ENCODE measurements around the gene VARS1. TPM values are rescaled to one million over a fixed set of nuclear protein-coding genes. Genes with fewer than 3 reads are reported as not detected.

VARS1 gene
- total RNA-seq = 64.4 and 67.7 TPM in 2 replicates

DNA sequence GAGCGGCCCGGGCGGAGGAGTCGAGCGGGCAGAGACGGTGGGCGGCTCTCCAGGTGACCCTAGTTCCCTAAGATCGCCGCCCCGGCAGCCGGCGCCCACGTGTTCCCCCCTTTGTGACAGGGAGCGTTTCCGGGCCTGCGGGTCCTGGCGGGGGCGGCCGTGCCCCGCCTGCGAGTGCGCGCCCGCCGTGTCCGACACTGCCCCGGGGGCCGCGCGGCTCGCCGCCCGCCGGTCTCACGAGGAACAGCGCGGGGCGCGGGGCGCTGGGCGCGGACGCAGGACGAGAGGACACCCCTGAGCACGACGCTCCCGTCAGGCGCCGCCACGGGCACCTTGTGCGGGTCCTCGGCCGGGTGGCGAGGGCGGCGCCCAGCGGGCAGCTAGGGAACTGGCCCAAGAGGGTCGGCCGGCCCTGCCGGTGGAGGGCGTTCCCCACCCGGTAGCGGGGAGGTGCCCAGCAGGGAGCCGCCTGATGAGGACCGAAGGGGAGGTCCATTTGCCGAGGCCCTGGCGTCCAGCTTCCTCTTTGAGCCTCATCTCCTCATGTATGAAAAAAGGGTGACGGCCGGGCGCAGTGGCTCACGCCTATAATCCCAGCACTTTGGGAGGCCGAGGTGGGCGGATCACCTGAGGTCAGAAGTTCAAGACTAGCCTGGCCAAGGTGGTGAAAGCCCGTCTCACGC is at the start of gene VARS1:
Gene VARS1 (minus strand): TSS at position 137 of the 683 bp plus-strand sequence. CDS start 535 bp downstream, outside the sequence.

DNA sequence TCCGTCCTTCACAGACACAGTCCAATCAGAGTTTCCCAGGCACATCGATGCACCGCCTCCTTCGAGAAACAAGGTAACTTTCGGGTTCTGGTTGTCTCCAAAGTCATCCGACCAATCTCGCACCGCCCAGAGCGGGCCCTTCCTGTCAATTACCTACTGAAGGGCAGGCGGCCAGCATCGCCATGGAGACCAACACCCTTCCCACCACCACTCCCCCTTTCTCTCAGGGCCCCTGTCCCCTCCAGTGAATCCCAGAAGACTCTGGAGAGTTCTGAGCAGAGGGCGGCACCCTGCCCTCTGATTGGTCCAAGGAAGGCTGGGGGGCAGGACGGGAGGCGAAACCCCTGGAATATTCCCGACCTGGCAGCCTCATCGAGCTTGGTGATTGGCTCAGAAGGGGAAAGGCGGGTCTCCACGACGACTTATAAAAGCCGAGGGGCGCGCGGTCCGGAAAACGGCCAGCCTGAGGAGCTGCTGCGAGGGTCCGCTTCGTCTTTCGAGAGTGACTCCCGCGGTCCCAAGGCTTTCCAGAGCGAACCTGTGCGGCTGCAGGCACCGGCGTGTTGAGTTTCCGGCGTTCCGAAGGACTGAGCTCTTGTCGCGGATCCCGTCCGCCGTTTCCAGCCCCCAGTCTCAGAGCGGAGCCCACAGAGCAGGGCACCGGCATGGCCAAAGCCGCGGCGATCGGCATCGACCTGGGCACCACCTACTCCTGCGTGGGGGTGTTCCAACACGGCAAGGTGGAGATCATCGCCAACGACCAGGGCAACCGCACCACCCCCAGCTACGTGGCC is 31.9 kb upstream of the VARS1 start, which contains the start of gene HSPA1B:
Gene HSPA1B (plus strand): TSS at position 453 of the 794 bp plus-strand sequence. CDS start 213 bp downstream, at position 666.

DNA sequence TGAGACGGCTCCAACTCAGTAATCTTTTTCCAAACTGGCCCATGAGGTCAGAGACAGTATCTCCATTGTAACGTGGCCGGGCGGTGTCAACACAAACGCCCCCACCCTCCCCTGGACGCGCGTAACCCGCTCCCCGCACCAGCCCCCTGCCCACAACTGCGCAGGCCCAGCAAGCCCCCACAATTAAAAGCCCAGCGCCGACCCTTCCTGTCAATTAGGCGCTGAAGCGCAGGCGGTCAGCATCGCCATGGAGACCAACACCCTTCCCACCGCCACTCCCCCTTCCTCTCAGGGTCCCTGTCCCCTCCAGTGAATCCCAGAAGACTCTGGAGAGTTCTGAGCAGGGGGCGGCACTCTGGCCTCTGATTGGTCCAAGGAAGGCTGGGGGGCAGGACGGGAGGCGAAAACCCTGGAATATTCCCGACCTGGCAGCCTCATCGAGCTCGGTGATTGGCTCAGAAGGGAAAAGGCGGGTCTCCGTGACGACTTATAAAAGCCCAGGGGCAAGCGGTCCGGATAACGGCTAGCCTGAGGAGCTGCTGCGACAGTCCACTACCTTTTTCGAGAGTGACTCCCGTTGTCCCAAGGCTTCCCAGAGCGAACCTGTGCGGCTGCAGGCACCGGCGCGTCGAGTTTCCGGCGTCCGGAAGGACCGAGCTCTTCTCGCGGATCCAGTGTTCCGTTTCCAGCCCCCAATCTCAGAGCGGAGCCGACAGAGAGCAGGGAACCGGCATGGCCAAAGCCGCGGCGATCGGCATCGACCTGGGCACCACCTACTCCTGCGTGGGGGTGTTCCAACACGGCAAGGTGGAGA is 19.7 kb upstream of the VARS1 start, which contains the start of the genes HSPA1A and HSPA1L:
Gene HSPA1A (plus strand): TSS at position 519 of the 814 bp plus-strand sequence. CDS start 214 bp downstream, at position 733.
Gene HSPA1L (minus strand): TSS at position 259 of the 814 bp plus-strand sequence. CDS start 3,311 bp downstream, outside the sequence.

DNA sequence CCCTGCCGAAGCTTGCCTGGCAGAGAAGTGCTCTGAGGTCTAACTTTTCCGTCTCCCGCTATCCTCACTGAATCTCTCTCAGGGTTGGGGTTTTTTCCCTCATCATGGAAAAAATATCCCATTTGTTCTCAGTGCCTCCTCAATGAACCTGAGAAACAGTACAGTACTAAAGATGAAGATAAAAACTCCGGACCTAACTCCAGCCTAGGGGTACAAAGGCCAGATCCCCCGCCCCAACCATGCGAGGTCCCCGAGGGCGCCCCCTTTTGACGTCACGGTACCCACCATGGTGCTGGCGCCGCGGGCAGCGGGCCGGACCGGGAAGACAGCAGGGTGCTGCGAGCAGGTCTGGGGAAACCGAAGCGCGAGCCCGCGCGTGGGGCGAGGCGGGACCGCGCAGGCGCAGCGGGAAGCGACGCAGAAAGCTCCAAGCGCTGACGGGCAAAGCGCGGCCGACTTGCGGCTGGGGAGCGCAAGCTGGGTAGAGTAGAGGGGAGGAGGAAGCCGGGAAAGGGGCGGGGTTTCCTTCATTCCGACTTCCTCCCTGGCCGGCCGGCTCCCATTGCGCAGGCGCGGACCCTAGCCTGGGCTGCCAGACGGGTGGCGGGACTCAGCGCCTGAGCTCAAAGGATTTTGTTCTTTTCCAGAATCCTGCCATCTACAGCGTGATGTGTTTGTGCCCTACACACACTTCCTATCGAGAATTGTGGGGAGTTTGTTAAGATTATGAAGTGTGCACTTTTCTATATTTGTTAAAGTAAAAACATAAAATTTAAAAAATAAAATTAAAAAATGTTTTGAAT is 11.1 kb upstream of the VARS1 start, which contains the start of gene LSM2:
Gene LSM2 (minus strand): TSS at position 497 of the 803 bp plus-strand sequence. CDS start 209 bp downstream, at position 288.

DNA sequence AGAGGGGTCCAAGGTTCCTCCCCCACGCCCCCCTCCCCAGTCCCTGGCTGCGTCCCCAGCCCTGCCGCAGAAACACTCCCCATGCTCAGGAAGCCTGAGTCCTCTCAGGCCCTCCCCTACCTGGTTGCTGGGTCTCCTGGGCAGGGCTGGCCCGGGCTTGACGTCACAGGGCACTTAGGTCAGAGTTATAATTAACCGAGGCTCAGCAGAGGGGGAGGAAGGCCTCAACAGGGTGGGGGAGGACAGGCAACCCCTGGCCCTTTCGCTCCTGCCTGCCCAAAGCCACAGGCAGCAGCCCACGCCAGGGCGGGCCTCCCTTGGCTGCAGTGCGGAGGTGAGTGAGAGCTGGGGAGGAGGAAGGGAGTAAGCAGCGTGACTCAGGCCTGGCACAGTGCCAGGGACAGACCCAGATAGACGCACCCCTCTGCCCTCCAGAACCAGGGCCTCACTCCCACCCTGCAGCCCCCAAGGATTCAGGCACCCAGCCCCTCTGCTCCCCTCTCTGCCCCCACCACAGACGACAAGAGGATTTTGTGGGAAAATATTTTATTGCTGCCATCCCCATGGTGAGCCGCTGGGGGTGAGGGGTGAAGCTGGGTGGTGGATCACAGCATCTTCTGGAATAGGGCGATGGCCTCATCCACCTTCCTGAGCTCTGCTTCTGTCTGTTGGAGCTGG is 18.4 kb downstream of the VARS1 start, which contains the start of gene VWA7:
Gene VWA7 (minus strand): TSS at position 340 of the 678 bp plus-strand sequence. CDS start 549 bp downstream, outside the sequence.

DNA sequence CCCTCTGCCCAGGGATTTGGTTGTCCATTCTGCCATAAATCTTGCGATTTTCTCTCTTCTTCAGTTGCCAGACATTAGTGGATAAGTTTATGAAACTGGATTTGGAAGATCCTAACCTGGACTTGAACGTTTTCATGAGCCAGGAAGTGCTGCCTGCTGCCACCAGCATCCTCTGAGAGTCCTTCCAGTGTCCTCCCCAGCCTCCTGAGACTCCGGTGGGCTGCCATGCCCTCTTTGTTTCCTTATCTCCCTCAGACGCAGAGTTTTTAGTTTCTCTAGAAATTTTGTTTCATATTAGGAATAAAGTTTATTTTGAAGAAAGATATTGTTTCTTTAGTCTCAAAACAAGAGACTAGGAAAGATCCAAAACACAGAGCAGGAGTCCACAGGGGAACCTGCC is 33.2 kb downstream of the VARS1 start, which contains the start of gene SAPCD1:
Gene SAPCD1 (plus strand): TSS at position 301 of the 400 bp plus-strand sequence. CDS start 399 bp downstream, outside the sequence.

Other genes starting within 250 kb of the VARS1 start
- gene ATP6V1G2, start 249.1 kb downstream of the VARS1 start, total RNA-seq = 0.36 and 0.66 TPM in 2 replicates
- gene NFKBIL1, start 248.1 kb downstream of the VARS1 start, total RNA-seq = 24.7 and 29.7 TPM in 2 replicates
- not detected in 2 replicates for gene LTA, start 223.5 kb downstream of the VARS1 start, total RNA-seq
- not detected in 2 replicates for gene TNF, start 220.2 kb downstream of the VARS1 start, total RNA-seq
- 2.1 and 2.3 TPM in 2 replicates for gene LTB, start 213.3 kb downstream of the VARS1 start, total RNA-seq
- 0.72 and 1.0 TPM in 2 replicates for gene LST1, start 209.5 kb downstream of the VARS1 start, total RNA-seq
- not detected in 2 replicates for gene NCR3, start 202.7 kb downstream of the VARS1 start, total RNA-seq
- not detected in 2 replicates for gene AIF1, start 180.5 kb downstream of the VARS1 start, total RNA-seq
- 31.2 and 39.4 TPM in 2 replicates for gene PRRC2A, start 175.0 kb downstream of the VARS1 start, total RNA-seq
- 84.7 and 106 TPM in 2 replicates for gene BAG6, start 143.1 kb downstream of the VARS1 start, total RNA-seq
- 0.19 and 0.54 TPM in 2 replicates for gene APOM, start 139.9 kb downstream of the VARS1 start, total RNA-seq
- 18.3 and 21.0 TPM in 2 replicates for gene C6orf47, start 135.0 kb downstream of the VARS1 start, total RNA-seq
- gene GPANK1, start 130.8 kb downstream of the VARS1 start, total RNA-seq = 11.3 and 11.6 TPM in 2 replicates
- gene CSNK2B, start 129.7 kb downstream of the VARS1 start, total RNA-seq = 88.2 and 101 TPM in 2 replicates
- gene LY6G5B, start 125.8 kb downstream of the VARS1 start, total RNA-seq = 2.2 and 3.6 TPM in 2 replicates
- 1.1 and 1.3 TPM in 2 replicates for gene LY6G5C, start 114.7 kb downstream of the VARS1 start, total RNA-seq
- gene ABHD16A, start 92.4 kb downstream of the VARS1 start, total RNA-seq = 49.1 and 57.8 TPM in 2 replicates
- gene LY6G6F, start 88.9 kb downstream of the VARS1 start, total RNA-seq = not detected in 2 replicates
- not detected in 2 replicates for gene LY6G6D, start 80.4 kb downstream of the VARS1 start, total RNA-seq
- not detected in 2 replicates for gene LY6G6C, start 74.0 kb downstream of the VARS1 start, total RNA-seq
- not detected in 2 replicates for gene MPIG6B, start 72.4 kb downstream of the VARS1 start, total RNA-seq
- 82.0 and 106 TPM in 2 replicates for gene DDAH2, start 66.5 kb downstream of the VARS1 start, total RNA-seq
- 714 and 927 TPM in 2 replicates for gene CLIC1, start 59.2 kb downstream of the VARS1 start, total RNA-seq
- 3.7 and 4.6 TPM in 2 replicates for gene MSH5, start 55.7 kb downstream of the VARS1 start, total RNA-seq
- gene SAPCD1, start 33.1 kb downstream of the VARS1 start, total RNA-seq = 0.81 and 1.3 TPM in 2 replicates
- 0.09 TPM in 1 of 2 replicates, not detected in the other for gene VWA7, start 18.4 kb downstream of the VARS1 start, total RNA-seq
- gene LSM2, start 11.2 kb upstream of the VARS1 start, total RNA-seq = 33.2 and 44.6 TPM in 2 replicates
- gene HSPA1L, start 19.5 kb upstream of the VARS1 start, total RNA-seq = 0.72 and 0.85 TPM in 2 replicates
- gene HSPA1A, start 19.8 kb upstream of the VARS1 start, total RNA-seq = 73.9 and 103 TPM in 2 replicates
- 73.8 and 84.7 TPM in 2 replicates for gene HSPA1B, start 32.0 kb upstream of the VARS1 start, total RNA-seq
- 38.6 and 40.2 TPM in 2 replicates for gene NEU1, start 67.1 kb upstream of the VARS1 start, total RNA-seq
- gene SLC44A4, start 83.2 kb upstream of the VARS1 start, total RNA-seq = under 0.01 TPM in 1 of 2 replicates, not detected in the other
- 54.2 and 56.9 TPM in 2 replicates for gene EHMT2, start 101.9 kb upstream of the VARS1 start, total RNA-seq
- gene ZBTB12, start 106.3 kb upstream of the VARS1 start, total RNA-seq = 4.2 and 6.8 TPM in 2 replicates
- 0.19 TPM in 1 of 2 replicates, not detected in the other for gene C2, start 132.0 kb upstream of the VARS1 start, total RNA-seq
- 0.90 and 4.7 TPM in 2 replicates for gene CFB, start 150.3 kb upstream of the VARS1 start, total RNA-seq
- 99.7 and 109 TPM in 2 replicates for gene NELFE, start 163.2 kb upstream of the VARS1 start, total RNA-seq
- gene SKIC2, start 163.4 kb upstream of the VARS1 start, total RNA-seq = 40.9 and 43.4 TPM in 2 replicates
- 7.8 and 11.1 TPM in 2 replicates for gene DXO, start 176.4 kb upstream of the VARS1 start, total RNA-seq
- 0.99 and 2.0 TPM in 2 replicates for gene C4A, start 186.3 kb upstream of the VARS1 start, total RNA-seq
- gene C4B, start 219.0 kb upstream of the VARS1 start, total RNA-seq = 0.63 and 1.8 TPM in 2 replicates
- not detected in 2 replicates for gene CYP21A2, start 242.7 kb upstream of the VARS1 start, total RNA-seq

Data from endothelial cell of coronary artery (primary cell).